Measurements from ENCODE around the gene SRP9.
A peak's percentile ranks its signal among the peaks of the same experiment; 100 is the strongest.
"Not testable (repeated sequence)": the region's sequence is repeated elsewhere in the genome, so short reads cannot be mapped to it uniquely, and the experiment has no call there.

Gene SRP9

GRCh38 chr1:225808136-225808535 is 30.5 kb downstream of the SRP9 start:
- no peak for DNase-seq (ENCODE audit: extremely low read depth, low read depth)
- TF ChIP-seq CTCF (IDR thresholded peaks at IDR 0.05; ENCODE audit: low read depth, low read length), result no peak

- peak; percentile 56 for DNase-seq (ENCODE audit: extremely low read depth, low read depth)
Observed at GRCh38 chr1:225809842-225810578, 32.4 kb downstream of the SRP9 start, which contains the start of gene EPHX1. TSS of gene EPHX1 (plus strand) at chr1:225810124. CDS start at chr1:225828730, 18,606 bp downstream.

GRCh38 chr1:225810579-225811538 is 33.2 kb downstream of the SRP9 start:
- DNase-seq (ENCODE audit: extremely low read depth, low read depth), result not testable (repeated sequence)

More at GRCh38 chr1:225809842-225810578, 32.4 kb downstream of the SRP9 start, which contains the start of gene EPHX1:
- TF ChIP-seq CTCF (IDR thresholded peaks at IDR 0.05; ENCODE audit: low read depth, low read length), result peak; percentile 28

GRCh38 chr1:225811622-225812487 is 34.2 kb downstream of the SRP9 start:
- peak; percentile 70 for TF ChIP-seq CTCF (IDR thresholded peaks at IDR 0.05; ENCODE audit: low read depth, low read length)
- no peak for DNase-seq (ENCODE audit: extremely low read depth, low read depth)

- no peak for TF ChIP-seq CTCF (IDR thresholded peaks at IDR 0.05; ENCODE audit: low read depth, low read length)
- no peak for DNase-seq (ENCODE audit: extremely low read depth, low read depth)
Observed at GRCh38 chr1:225812488-225813213, 35.0 kb downstream of the SRP9 start.

GRCh38 chr1:225813214-225813964 is 35.8 kb downstream of the SRP9 start:
- no peak for TF ChIP-seq CTCF (IDR thresholded peaks at IDR 0.05; ENCODE audit: low read depth, low read length)
- DNase-seq (ENCODE audit: extremely low read depth, low read depth), result peak; percentile 72
